ENCODE measurements around the gene MEF2C. TPM values are rescaled to one million over a fixed set of nuclear protein-coding genes. Genes with fewer than 3 reads are reported as not detected.

The MEF2C gene
- total RNA-seq, 1 donor from 2014 or later: 24.1 TPM

GRCh38 chr5:88719434-88719833, 163.6 kb downstream of the MEF2C start:
- Mint-ChIP-seq H3K27me3 (ENCODE audit: unreplicated experiment) (no peaks in the 10 kb centered on the region), H3K36me3 (ENCODE audit: unreplicated experiment) (no peaks in the 10 kb centered on the region), H3K27ac (ENCODE audit: unreplicated experiment) (peak overlapping the region; percentile 72), H3K4me3 (ENCODE audit: unreplicated experiment) (peak overlapping the region; percentile 47), H3K4me1 (ENCODE audit: low read depth, unreplicated experiment) (peaks cover 41% of the 10 kb centered on the region), H3K9me3 (ENCODE audit: unreplicated experiment) (peaks cover 7% of the 10 kb centered on the region)
- DNase-seq: no peak
- no peak for TF ChIP-seq CTCF (IDR thresholded peaks at IDR 0.05; ENCODE audit: partially characterized antibody, unreplicated experiment)

- TF ChIP-seq CTCF (IDR thresholded peaks at IDR 0.05; ENCODE audit: partially characterized antibody, unreplicated experiment): no peak
- H3K27ac Mint-ChIP-seq (ENCODE audit: unreplicated experiment): peak overlapping the region; percentile 72
- DNase-seq: no peak
- peaks cover 41% of the 10 kb centered on the region for H3K4me1 Mint-ChIP-seq (ENCODE audit: low read depth, unreplicated experiment)
- peaks cover 2% of the 10 kb centered on the region for H3K27me3 Mint-ChIP-seq (ENCODE audit: unreplicated experiment)
- H3K4me3 Mint-ChIP-seq (ENCODE audit: unreplicated experiment): peak overlapping the region; percentile 47
- H3K36me3 Mint-ChIP-seq (ENCODE audit: unreplicated experiment): no peaks in the 10 kb centered on the region
- peaks cover 13% of the 10 kb centered on the region for H3K9me3 Mint-ChIP-seq (ENCODE audit: unreplicated experiment)
Observed at GRCh38 chr5:88718736-88719135, 164.2 kb downstream of the MEF2C start.

- no peak for TF ChIP-seq CTCF (IDR thresholded peaks at IDR 0.05; ENCODE audit: partially characterized antibody, unreplicated experiment)
- no peak overlapping the region for H3K4me3 Mint-ChIP-seq (ENCODE audit: unreplicated experiment)
- H3K36me3 Mint-ChIP-seq (ENCODE audit: unreplicated experiment): no peaks in the 10 kb centered on the region
- peaks cover 33% of the 10 kb centered on the region for H3K4me1 Mint-ChIP-seq (ENCODE audit: low read depth, unreplicated experiment)
- H3K9me3 Mint-ChIP-seq (ENCODE audit: unreplicated experiment): peaks cover 15% of the 10 kb centered on the region
- DNase-seq: no peak
- no peak overlapping the region for H3K27ac Mint-ChIP-seq (ENCODE audit: unreplicated experiment)
- peaks cover 2% of the 10 kb centered on the region for H3K27me3 Mint-ChIP-seq (ENCODE audit: unreplicated experiment)
Observed at GRCh38 chr5:88716101-88716500, 166.9 kb downstream of the MEF2C start.

- peaks cover 33% of the 10 kb centered on the region for H3K4me1 Mint-ChIP-seq (ENCODE audit: low read depth, unreplicated experiment)
- TF ChIP-seq CTCF (IDR thresholded peaks at IDR 0.05; ENCODE audit: partially characterized antibody, unreplicated experiment): no peak
- peaks cover 2% of the 10 kb centered on the region for H3K27me3 Mint-ChIP-seq (ENCODE audit: unreplicated experiment)
- no peak overlapping the region for H3K4me3 Mint-ChIP-seq (ENCODE audit: unreplicated experiment)
- peaks cover 15% of the 10 kb centered on the region for H3K9me3 Mint-ChIP-seq (ENCODE audit: unreplicated experiment)
- H3K27ac Mint-ChIP-seq (ENCODE audit: unreplicated experiment): peak overlapping the region; percentile 23
- no peak for DNase-seq
- H3K36me3 Mint-ChIP-seq (ENCODE audit: unreplicated experiment): no peaks in the 10 kb centered on the region
Observed at GRCh38 chr5:88715503-88715902, 167.5 kb downstream of the MEF2C start.

GRCh38 chr5:88713818-88714217, 169.2 kb downstream of the MEF2C start:
- Mint-ChIP-seq H3K36me3 (ENCODE audit: unreplicated experiment) (no peaks in the 10 kb centered on the region), H3K4me1 (ENCODE audit: low read depth, unreplicated experiment) (peaks cover 20% of the 10 kb centered on the region), H3K27me3 (ENCODE audit: unreplicated experiment) (peaks cover 2% of the 10 kb centered on the region), H3K4me3 (ENCODE audit: unreplicated experiment) (no peak overlapping the region), H3K27ac (ENCODE audit: unreplicated experiment) (peak overlapping the region; percentile 48), H3K9me3 (ENCODE audit: unreplicated experiment) (peaks cover 13% of the 10 kb centered on the region)
- TF ChIP-seq CTCF (IDR thresholded peaks at IDR 0.05; ENCODE audit: partially characterized antibody, unreplicated experiment): no peak
- DNase-seq: peak; percentile 74
